Brain microvascular endothelial cell (primary cell): ENCODE data around the gene SMC5.

ENCODE experiments used
- DNase-seq: peaks from one replicate; pipeline ENCODE4 v3.0.0-alpha.2; 2020
- H3K27ac ChIP-seq: fragments of 250-450 bp; sonication (Bioruptor Pico); 2 replicates; pipeline ENCODE4 v1.5.1; 2020; ENCODE audit warnings: mild to moderate bottlenecking, moderate library complexity
- H3K27me3 ChIP-seq: fragments of 250-450 bp; sonication (Bioruptor Pico); replicated peaks from 2 replicates; pipeline ENCODE4 v1.5.1; 2020; ENCODE audit warnings: mild to moderate bottlenecking
- H3K36me3 ChIP-seq: fragments of 250-450 bp; sonication (Bioruptor Pico); replicated peaks from 2 replicates; pipeline ENCODE4 v1.5.1; 2020; ENCODE audit warnings: mild to moderate bottlenecking
- H3K4me3 ChIP-seq: 2 replicates; pipeline ENCODE4 v1.5.1; 2011; ENCODE audit warnings: low read depth, mild to moderate bottlenecking, control low read depth, low read length, moderate library complexity
- in situ Hi-C: cut with HindIII; loops from 2 replicates; pipeline ENCODE4 v1.10.0; 2017; ENCODE audit warnings: low sequenced_read_pairs, low pct_ligation_motif_present
- TF ChIP-seq, protein P1 (sequence below): IDR thresholded peaks from 2 replicates; pipeline ENCODE4 v1.5.1; 2011; ENCODE audit warnings: low read depth, mild to moderate bottlenecking, moderate library complexity, low read length, control low read depth, inconsistent platforms; ENCODE audit errors: missing control alignments

The SMC5 gene

DNA sequence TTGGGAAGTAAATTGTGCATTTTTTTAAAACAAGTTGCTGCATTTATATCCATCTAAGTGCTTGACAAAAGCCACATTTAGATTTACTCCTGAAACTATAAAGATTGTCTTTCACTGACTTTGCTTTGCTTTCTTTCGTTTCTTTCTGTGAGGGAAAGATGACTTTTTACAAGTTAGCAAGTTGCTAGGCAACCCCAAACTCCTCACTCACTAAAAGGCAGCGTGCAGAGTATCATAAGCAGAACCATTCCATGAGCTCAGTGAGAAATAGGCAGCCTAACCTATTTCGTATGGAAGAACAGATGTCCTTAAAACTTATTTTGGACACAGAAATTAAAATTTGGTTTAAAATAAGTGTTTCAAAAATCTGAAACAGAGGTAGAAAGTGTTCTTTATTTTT lies 126.6 kb downstream of the SMC5 start:
- no peak for DNase-seq
- TF ChIP-seq, protein P1, sequence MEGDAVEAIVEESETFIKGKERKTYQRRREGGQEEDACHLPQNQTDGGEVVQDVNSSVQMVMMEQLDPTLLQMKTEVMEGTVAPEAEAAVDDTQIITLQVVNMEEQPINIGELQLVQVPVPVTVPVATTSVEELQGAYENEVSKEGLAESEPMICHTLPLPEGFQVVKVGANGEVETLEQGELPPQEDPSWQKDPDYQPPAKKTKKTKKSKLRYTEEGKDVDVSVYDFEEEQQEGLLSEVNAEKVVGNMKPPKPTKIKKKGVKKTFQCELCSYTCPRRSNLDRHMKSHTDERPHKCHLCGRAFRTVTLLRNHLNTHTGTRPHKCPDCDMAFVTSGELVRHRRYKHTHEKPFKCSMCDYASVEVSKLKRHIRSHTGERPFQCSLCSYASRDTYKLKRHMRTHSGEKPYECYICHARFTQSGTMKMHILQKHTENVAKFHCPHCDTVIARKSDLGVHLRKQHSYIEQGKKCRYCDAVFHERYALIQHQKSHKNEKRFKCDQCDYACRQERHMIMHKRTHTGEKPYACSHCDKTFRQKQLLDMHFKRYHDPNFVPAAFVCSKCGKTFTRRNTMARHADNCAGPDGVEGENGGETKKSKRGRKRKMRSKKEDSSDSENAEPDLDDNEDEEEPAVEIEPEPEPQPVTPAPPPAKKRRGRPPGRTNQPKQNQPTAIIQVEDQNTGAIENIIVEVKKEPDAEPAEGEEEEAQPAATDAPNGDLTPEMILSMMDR = no peak
- no peak overlapping the region for H3K27ac ChIP-seq
- in situ Hi-C loops = no loop called here
- no peak overlapping the region for H3K4me3 ChIP-seq
- H3K36me3 ChIP-seq = peaks cover 7% of the 10 kb centered on the region
- H3K27me3 ChIP-seq = no peaks in the 10 kb centered on the region

DNA sequence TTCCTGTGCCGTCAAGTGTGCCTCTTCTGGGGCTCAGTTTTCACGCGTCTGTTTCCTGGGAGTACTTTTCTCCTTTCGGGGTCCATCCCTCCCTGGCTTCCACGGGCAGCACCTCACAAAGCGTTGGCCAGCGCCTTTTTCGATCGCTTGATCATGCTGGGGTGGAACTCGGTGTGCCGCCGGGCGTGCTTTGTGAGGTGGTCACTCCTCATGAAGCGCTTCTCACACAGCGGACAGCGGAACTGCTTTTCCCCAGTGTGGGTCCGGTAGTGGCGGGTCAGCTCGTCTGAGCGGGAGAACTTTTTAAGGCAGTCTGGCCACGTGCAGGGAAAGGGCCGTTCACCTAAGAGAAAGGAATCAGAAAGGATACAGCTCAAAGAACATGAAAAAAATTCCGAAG lies 128.9 kb downstream of the SMC5 start:
- DNase-seq = no peak
- Histone ChIP-seq H3K27me3 (no peaks in the 10 kb centered on the region), H3K36me3 (peaks cover 7% of the 10 kb centered on the region), H3K27ac (no peak overlapping the region), H3K4me3 (no peak overlapping the region)
- in situ Hi-C loops = no loop called here
- TF ChIP-seq, protein P1 = no peak

DNA sequence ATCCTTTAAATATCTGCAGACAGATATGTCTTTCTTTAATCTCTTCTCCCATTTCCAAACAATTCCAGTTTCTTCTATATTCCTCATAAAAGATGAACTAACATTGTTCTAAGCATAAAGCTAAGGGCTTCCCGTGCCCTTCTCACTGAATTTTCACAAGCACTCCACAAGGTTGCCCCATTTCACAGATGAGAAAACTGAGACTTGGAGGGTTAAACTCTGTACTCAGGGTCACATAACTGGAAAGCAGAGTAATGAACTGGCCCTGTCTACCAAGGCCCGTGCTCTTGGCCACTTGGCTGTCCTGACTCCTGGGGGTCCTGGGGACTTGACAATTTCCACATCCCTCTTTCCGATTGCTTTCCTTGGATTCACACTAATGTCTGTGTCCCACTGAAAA lies 130.4 kb downstream of the SMC5 start:
- no peak overlapping the region for H3K4me3 ChIP-seq
- no peak for DNase-seq
- in situ Hi-C loops = no loop called here
- no peak overlapping the region for H3K27ac ChIP-seq
- peaks cover 7% of the 10 kb centered on the region for H3K36me3 ChIP-seq
- TF ChIP-seq, protein P1 = no peak
- no peaks in the 10 kb centered on the region for H3K27me3 ChIP-seq

DNA sequence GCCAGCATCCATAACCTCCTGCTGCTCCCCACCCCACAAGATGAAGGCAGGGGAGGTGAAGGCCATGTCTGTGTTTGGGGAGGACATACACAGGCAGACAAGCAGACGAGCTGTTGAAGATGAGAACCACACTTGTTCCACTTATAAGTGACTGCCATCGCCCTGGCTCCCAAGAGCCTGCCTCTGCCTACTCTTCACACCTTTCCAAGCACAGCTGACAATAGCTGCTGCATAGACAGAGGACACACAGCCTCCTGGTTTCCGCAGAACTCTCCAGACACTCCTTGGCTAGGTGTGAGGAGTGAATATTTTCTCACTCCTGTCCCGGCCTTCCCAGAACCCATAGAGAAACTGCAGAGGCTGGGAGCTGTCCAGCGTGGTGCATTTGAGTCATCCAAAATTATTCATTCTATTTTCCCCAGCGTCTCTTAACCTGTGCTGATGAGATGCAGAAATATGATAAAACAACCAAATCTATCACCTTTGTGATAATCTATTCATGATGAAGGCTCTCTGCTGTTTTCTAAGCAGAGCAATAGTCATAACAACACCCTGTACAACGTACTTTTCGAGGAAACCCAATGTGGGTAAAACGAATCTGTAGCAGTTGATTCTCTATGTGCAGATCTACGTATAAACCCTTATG lies 131.0 kb downstream of the SMC5 start:
- peaks cover 7% of the 10 kb centered on the region for H3K36me3 ChIP-seq
- in situ Hi-C loops = no loop called here
- TF ChIP-seq, protein P1 = peak; percentile 1
- H3K27me3 ChIP-seq = no peaks in the 10 kb centered on the region
- no peak for DNase-seq
- no peak overlapping the region for H3K27ac ChIP-seq
- no peak overlapping the region for H3K4me3 ChIP-seq

DNA sequence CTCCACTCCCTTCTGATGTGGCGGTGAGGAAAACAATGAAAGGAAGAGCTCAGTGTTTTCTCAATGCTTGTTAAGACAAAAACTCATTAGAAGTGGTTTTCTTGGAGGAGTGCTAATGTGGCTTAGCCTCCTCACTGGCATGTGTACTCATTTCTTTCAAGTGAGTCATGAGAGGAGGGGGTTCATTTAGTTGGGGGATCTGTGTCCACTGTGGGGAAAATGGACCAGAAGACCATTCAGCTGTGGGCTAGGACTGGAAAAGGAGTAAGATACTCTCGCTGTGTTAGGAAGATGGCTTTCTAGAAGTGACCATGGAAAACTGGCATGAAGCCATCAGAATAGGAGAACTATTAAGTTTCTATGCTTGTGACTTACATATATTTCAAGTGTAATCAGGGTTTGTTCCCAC lies 132.2 kb downstream of the SMC5 start:
- H3K36me3 ChIP-seq = peaks cover 6% of the 10 kb centered on the region
- in situ Hi-C loops = no loop called here
- no peaks in the 10 kb centered on the region for H3K27me3 ChIP-seq
- no peak for DNase-seq
- H3K27ac ChIP-seq = no peak overlapping the region
- TF ChIP-seq, protein P1 = no peak
- no peak overlapping the region for H3K4me3 ChIP-seq

DNA sequence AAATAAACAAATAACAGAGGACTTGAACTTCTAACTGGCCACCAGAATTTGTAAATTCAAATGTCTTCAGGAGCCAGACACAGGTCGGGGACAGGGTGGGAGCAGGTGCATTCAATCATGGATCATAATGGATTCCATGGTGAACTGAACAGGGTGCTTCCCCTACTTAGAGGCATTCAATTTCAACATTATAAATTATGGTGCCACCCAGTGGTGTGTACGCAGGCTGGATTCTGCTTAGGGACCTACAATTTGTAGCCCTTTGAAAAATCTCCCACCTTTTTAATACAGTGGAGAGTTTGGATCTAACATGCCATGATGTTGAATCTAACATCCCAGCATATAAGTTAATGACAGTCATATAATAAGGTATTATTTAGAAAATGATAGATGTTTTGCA lies 133.4 kb downstream of the SMC5 start:
- no peak for DNase-seq
- in situ Hi-C loops = no loop called here
- H3K4me3 ChIP-seq = no peak overlapping the region
- H3K27me3 ChIP-seq = no peaks in the 10 kb centered on the region
- TF ChIP-seq, protein P1 = peak; percentile 52
- H3K36me3 ChIP-seq = no peaks in the 10 kb centered on the region
- no peak overlapping the region for H3K27ac ChIP-seq
